A673 (cell line): ENCODE measurements around the gene FAM168A. TPM values are rescaled to one million over a fixed set of nuclear protein-coding genes. Genes with fewer than 3 reads are reported as not detected.

Experiments used
- BruUV-seq: library from RNA; stranded (reverse); fragments of 400-500 nt; replicated peaks from 2 replicates; lab custom pipeline; 2021; lab: Mats Ljungman, UMichigan
- CTCF ChIA-PET: fragments of 300-600 bp; sonication (Branson Sonifier 250); formaldehyde crosslinking; loops from one replicate; lab custom pipeline; 2022; ENCODE audit warnings: antibody characterized with exemption; lab: Charles Lee
- POLR2A ChIA-PET: fragments of 300-600 bp; sonication (Branson Sonifier 250); formaldehyde crosslinking; loops from one replicate; lab custom pipeline; 2022; ENCODE audit warnings: antibody characterized with exemption; ENCODE audit not compliant: low non-redundant PET; lab: Charles Lee
- DNase-seq: peaks from one replicate; pipeline ENCODE4 v3.0.0-alpha.2; 2015; ENCODE audit warnings: low spot score
- H3K27ac ChIP-seq: fragments of 200-600 bp; sonication (generic); 2 replicates; pipeline ENCODE4 v1.5.1; 2016; ENCODE audit warnings: mixed run types, low read depth, mild to moderate bottlenecking, mixed read lengths, antibody characterized with exemption, low read length; ENCODE audit not compliant: poor library complexity, severe bottlenecking
- H3K27me3 ChIP-seq: fragments of 200-600 bp; sonication (generic); replicated peaks from 2 replicates; pipeline ENCODE4 v1.6.1; 2017; ENCODE audit warnings: mixed run types, low read depth, mild to moderate bottlenecking, mixed read lengths, antibody characterized with exemption, low read length; ENCODE audit not compliant: insufficient read depth, poor library complexity
- H3K36me3 ChIP-seq: fragments of 200-600 bp; sonication (generic); 2 replicates; pipeline ENCODE4 v1.6.1; 2016; ENCODE audit warnings: mixed run types, mild to moderate bottlenecking, mixed read lengths, antibody characterized with exemption, low read length; ENCODE audit not compliant: insufficient read depth, poor library complexity, severe bottlenecking
- H3K4me1 ChIP-seq: fragments of 200-600 bp; sonication (generic); 2 replicates; pipeline ENCODE4 v1.6.1; 2017; ENCODE audit warnings: mixed run types, mild to moderate bottlenecking, mixed read lengths, antibody characterized with exemption, low read length; ENCODE audit not compliant: insufficient read depth, poor library complexity, severe bottlenecking
- H3K4me3 ChIP-seq: fragments of 200-600 bp; sonication (generic); 2 replicates; pipeline ENCODE4 v1.5.1; 2016; ENCODE audit warnings: low read depth, mixed run types, mild to moderate bottlenecking, mixed read lengths, low read length; ENCODE audit not compliant: poor library complexity, severe bottlenecking
- H3K9me3 ChIP-seq: fragments of 200-600 bp; sonication (generic); 2 replicates; pipeline ENCODE4 v1.6.1; 2016; ENCODE audit warnings: mixed run types, low read depth, mild to moderate bottlenecking, mixed read lengths, antibody characterized with exemption, low read length; ENCODE audit not compliant: poor library complexity, severe bottlenecking
- EZH2 ChIP-seq: fragments of 200-600 bp; sonication (generic); IDR thresholded peaks from 2 replicates; pipeline ENCODE4 v1.6.1; 2017; ENCODE audit warnings: borderline replicate concordance, low read depth, mild to moderate bottlenecking, mixed read lengths, antibody characterized with exemption, low read length; ENCODE audit not compliant: poor library complexity, severe bottlenecking
- intact Hi-C: fragments of 100-400 bp; cut with micrococcal nuclease; formaldehyde crosslinking; loops from one replicate; pipeline ENCODE4 v1.10.0; 2022; ENCODE audit not compliant: unreplicated experiment
- total RNA-seq: library from RNA; stranded (reverse); gene quantifications from 2 replicates; pipeline ENCODE4 v1.2.3, GENCODE V29; 2021
- TF ChIP-seq, protein P1 (sequence below): fragments of 300-800, 200-600 bp; sonication (generic); conservative IDR thresholded peaks from 2 replicates; pipeline ENCODE4 v1.5.1; 2017; ENCODE audit warnings: low read depth, mild to moderate bottlenecking, antibody characterized with exemption, low read length, moderate library complexity, mixed read lengths

FAM168A gene
- total RNA-seq, 1 experiment from 2014 or later: 46.1 TPM

DNA sequence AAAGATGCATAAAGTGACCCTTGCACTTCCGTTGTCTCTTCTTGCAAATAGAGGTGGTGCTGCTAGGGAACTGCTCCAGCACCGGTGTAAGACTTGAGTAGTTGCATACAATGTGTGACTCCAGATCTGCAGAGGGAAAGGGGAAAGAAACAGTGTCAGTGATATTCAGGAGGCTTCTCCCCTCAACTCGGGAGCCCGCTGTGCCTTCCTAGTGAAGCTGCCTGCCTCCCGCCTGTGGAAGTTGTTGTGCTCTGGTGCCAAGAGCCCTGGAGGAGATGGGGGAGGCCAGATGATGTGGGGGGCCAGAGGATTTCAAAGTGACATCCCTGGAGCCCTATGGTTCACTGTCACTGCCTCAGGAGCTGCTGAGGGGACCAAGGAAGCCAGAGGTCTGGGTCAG, 191.3 kb downstream of the FAM168A start:
- no TSS peak for BruUV-seq
- intact Hi-C loops: no loop called here
- no peaks in the 10 kb centered on the region for H3K27me3 ChIP-seq

DNA sequence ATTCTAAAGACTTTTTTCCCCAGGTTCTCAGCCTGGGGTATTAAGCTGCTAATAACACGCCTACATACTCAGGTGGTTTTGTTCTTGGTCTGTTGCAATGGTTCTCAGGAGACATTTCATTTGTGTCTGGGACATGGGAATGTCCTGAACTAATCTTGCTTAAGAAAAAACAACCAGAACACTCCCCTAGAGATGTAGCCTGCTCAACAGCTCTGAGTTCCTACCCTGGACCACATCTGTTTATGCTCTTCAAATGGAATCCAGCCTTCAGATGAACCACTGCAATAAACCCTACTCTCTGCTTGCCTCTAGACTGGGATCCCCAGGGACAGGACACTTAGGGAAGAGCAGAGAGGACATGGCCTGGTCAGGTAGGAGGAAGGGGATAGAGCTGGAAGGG, 191.8 kb downstream of the FAM168A start:
- intact Hi-C loops: no loop called here
- ChIA-PET POLR2A (no interaction called here), CTCF (interaction anchor here (0.6 kb wide), 1 partner anchor 29 kb away, joined by 10 read pairs; no protein-coding TSS in a partner anchor)
- Histone ChIP-seq H3K4me3 (no peak overlapping the region), H3K27ac (no peak overlapping the region), H3K27me3 (no peaks in the 10 kb centered on the region), H3K36me3 (peaks cover 6% of the 10 kb centered on the region), H3K9me3 (no peaks in the 10 kb centered on the region), H3K4me1 (no peaks in the 10 kb centered on the region)
- no peak for TF ChIP-seq EZH2
- TF ChIP-seq, protein P1, sequence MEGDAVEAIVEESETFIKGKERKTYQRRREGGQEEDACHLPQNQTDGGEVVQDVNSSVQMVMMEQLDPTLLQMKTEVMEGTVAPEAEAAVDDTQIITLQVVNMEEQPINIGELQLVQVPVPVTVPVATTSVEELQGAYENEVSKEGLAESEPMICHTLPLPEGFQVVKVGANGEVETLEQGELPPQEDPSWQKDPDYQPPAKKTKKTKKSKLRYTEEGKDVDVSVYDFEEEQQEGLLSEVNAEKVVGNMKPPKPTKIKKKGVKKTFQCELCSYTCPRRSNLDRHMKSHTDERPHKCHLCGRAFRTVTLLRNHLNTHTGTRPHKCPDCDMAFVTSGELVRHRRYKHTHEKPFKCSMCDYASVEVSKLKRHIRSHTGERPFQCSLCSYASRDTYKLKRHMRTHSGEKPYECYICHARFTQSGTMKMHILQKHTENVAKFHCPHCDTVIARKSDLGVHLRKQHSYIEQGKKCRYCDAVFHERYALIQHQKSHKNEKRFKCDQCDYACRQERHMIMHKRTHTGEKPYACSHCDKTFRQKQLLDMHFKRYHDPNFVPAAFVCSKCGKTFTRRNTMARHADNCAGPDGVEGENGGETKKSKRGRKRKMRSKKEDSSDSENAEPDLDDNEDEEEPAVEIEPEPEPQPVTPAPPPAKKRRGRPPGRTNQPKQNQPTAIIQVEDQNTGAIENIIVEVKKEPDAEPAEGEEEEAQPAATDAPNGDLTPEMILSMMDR: no peak
- DNase-seq: no peak
- no TSS peak for BruUV-seq

More for the DNA sequence above, 191.3 kb downstream of the FAM168A start:
- no peak overlapping the region for H3K4me3 ChIP-seq
- ChIA-PET POLR2A (no interaction called here), CTCF (interaction anchor here (1.2 kb wide), 1 partner anchor 254 kb away, joined by 3 read pairs; no protein-coding TSS in a partner anchor)
- no peaks in the 10 kb centered on the region for H3K4me1 ChIP-seq
- no peaks in the 10 kb centered on the region for H3K9me3 ChIP-seq
- TF ChIP-seq, protein P1: no peak
- TF ChIP-seq EZH2: no peak
- H3K36me3 ChIP-seq: peaks cover 6% of the 10 kb centered on the region
- no peak for DNase-seq
- H3K27ac ChIP-seq: no peak overlapping the region

DNA sequence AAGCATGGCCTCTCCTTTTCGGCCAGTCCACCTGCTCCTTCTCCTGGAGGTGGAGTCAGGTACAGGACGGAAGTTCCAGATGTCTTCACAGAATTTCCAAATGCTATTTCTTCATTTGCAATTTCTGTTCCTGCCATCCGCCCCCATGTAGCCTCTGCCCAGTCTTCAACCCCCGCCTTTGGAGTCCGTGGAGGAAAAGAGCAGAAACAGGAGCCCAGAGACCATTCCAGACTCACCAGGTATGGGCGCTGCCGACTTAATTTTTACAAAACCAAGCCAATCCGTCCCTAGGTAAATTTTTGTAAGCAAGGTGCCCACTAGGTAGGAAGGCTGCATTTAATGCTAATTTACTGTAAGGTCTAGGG, 192.8 kb downstream of the FAM168A start:
- POLR2A ChIA-PET: no interaction called here
- H3K9me3 ChIP-seq: no peaks in the 10 kb centered on the region
- TF ChIP-seq, protein P1: no peak
- no peak for TF ChIP-seq EZH2
- peaks cover 6% of the 10 kb centered on the region for H3K36me3 ChIP-seq
- DNase-seq: no peak
- CTCF ChIA-PET: no interaction called here
- H3K27ac ChIP-seq: no peak overlapping the region
- no peak overlapping the region for H3K4me3 ChIP-seq
- intact Hi-C loops: loop anchor here (2.0 kb wide), 1 partner anchor 256 kb away; no protein-coding TSS in a partner anchor
- no peaks in the 10 kb centered on the region for H3K4me1 ChIP-seq
- no peaks in the 10 kb centered on the region for H3K27me3 ChIP-seq
- BruUV-seq: no TSS peak
